NCI-H1105 treated with DMSO at 0.1 percent for 48 hours (cell line): ENCODE results near the gene EXOSC3.
A peak's percentile ranks its signal among the peaks of the same experiment; 100 is the strongest.
"Not testable (repeated sequence)": the region's sequence is repeated elsewhere in the genome, so short reads cannot be mapped to it uniquely, and the experiment has no call there.

Experiments
- DNase-seq: peaks from one replicate; lab custom pipeline; 2025; lab: John Stamatoyannopoulos, UW

EXOSC3 gene

GRCh38 chr9:37775216-37775919, 9.5 kb downstream of the EXOSC3 start:
- no peak for DNase-seq

GRCh38 chr9:37769995-37770394, 14.9 kb downstream of the EXOSC3 start:
- DNase-seq: no peak

- DNase-seq: no peak
Observed at GRCh38 chr9:37769306-37769705, 15.6 kb downstream of the EXOSC3 start.

GRCh38 chr9:37765263-37765662, 19.6 kb downstream of the EXOSC3 start:
- DNase-seq: not testable (repeated sequence)

GRCh38 chr9:37761511-37761910, 23.4 kb downstream of the EXOSC3 start:
- DNase-seq: no peak

- no peak for DNase-seq
Observed at GRCh38 chr9:37760416-37761161, 24.3 kb downstream of the EXOSC3 start.

- no peak for DNase-seq
Observed at GRCh38 chr9:37758747-37759146, 26.1 kb downstream of the EXOSC3 start.

GRCh38 chr9:37753489-37754190, 31.2 kb downstream of the EXOSC3 start, which contains the start of gene TRMT10B:
TRMT10B (plus strand) TSS chr9:37753805; CDS start chr9:37761932, 8,127 bp downstream.
- DNase-seq: peak; percentile 62

GRCh38 chr9:37752642-37753488, 32.0 kb downstream of the EXOSC3 start:
- no peak for DNase-seq

- DNase-seq: not testable (repeated sequence)
Observed at GRCh38 chr9:37752112-37752511, 32.8 kb downstream of the EXOSC3 start.

GRCh38 chr9:37751704-37752103, 33.2 kb downstream of the EXOSC3 start:
- DNase-seq: not testable (repeated sequence)

GRCh38 chr9:37751186-37751585, 33.7 kb downstream of the EXOSC3 start:
- no peak for DNase-seq

- DNase-seq: no peak
Observed at GRCh38 chr9:37749129-37749528, 35.7 kb downstream of the EXOSC3 start.

- peak; percentile 62 for DNase-seq
Observed at GRCh38 chr9:37747271-37747753, 37.6 kb downstream of the EXOSC3 start.

- no peak for DNase-seq
Observed at GRCh38 chr9:37746448-37747270, 38.2 kb downstream of the EXOSC3 start.

- no peak for DNase-seq
Observed at GRCh38 chr9:37745970-37746369, 38.9 kb downstream of the EXOSC3 start.

GRCh38 chr9:37740631-37741328, 44.1 kb downstream of the EXOSC3 start:
- no peak for DNase-seq

- DNase-seq: no peak
Observed at GRCh38 chr9:37740128-37740527, 44.7 kb downstream of the EXOSC3 start.

GRCh38 chr9:37739222-37739621, 45.6 kb downstream of the EXOSC3 start:
- DNase-seq: no peak

GRCh38 chr9:37732952-37733351, 51.9 kb downstream of the EXOSC3 start:
- no peak for DNase-seq
